Fibroblast of lung (primary cell): ENCODE data around the gene SCIN. TPM values are rescaled to one million over a fixed set of nuclear protein-coding genes. Genes with fewer than 3 reads are reported as not detected.

Experiments used
- DNase-seq, 2 donors: peaks; one replicate each; pipeline versions ENCODE4 v3.0.0 to v3.0.0-alpha.2; 2010; ENCODE audit warnings: low read depth in 2 of 2
- H2AFZ ChIP-seq: 2 replicates; pipeline ENCODE4 v1.5.1; 2012; ENCODE audit warnings: low read length, control low read depth, inconsistent platforms
- H3K27ac ChIP-seq: 2 replicates; pipeline ENCODE4 v1.5.1; 2011; ENCODE audit warnings: low read length, control low read depth; ENCODE audit not compliant: insufficient read depth
- H3K27me3 ChIP-seq: 2 replicates; pipeline ENCODE4 v1.5.1; 2011; ENCODE audit warnings: mild to moderate bottlenecking, low read length; ENCODE audit not compliant: control insufficient read depth, insufficient read depth
- H3K36me3 ChIP-seq: 2 replicates; pipeline ENCODE4 v1.5.1; 2011; ENCODE audit warnings: low read length; ENCODE audit not compliant: control insufficient read depth, insufficient read depth
- H3K4me1 ChIP-seq: 2 replicates; pipeline ENCODE4 v1.5.1; 2011; ENCODE audit warnings: low read length; ENCODE audit not compliant: control insufficient read depth, insufficient read depth; ENCODE audit errors: extremely low read depth
- H3K4me2 ChIP-seq: 2 replicates; pipeline ENCODE4 v1.5.1; 2011; ENCODE audit warnings: low read length, control low read depth; ENCODE audit not compliant: insufficient read depth; ENCODE audit errors: extremely low read depth
- H3K4me3 ChIP-seq, 4 experiments: fragments of 200-600 bp in 1 of 4; sonication (generic) in 1 of 4; replicated peaks in 1 of 4; 2 replicates each; pipeline ENCODE4 v1.5.1; 2011 to 2016; ENCODE audit warnings: low read length in 4 of 4, low read depth in 3 of 4, mild to moderate bottlenecking in 3 of 4, control low read depth in 2 of 4, inconsistent platforms in 1 of 4, mixed read lengths in 1 of 4; ENCODE audit not compliant: insufficient read depth in 1 of 4; ENCODE audit errors: control extremely low read depth in 1 of 4
- H3K79me2 ChIP-seq: 2 replicates; pipeline ENCODE4 v1.5.1; 2012; ENCODE audit warnings: mild to moderate bottlenecking, low read length, inconsistent platforms; ENCODE audit not compliant: control insufficient read depth, insufficient read depth
- H3K9ac ChIP-seq: 2 replicates; pipeline ENCODE4 v1.5.1; 2011; ENCODE audit warnings: mild to moderate bottlenecking, low read length, control low read depth; ENCODE audit not compliant: insufficient read depth
- H3K9me3 ChIP-seq: 2 replicates; pipeline ENCODE4 v1.5.1; 2012; ENCODE audit warnings: low read depth, low read length; ENCODE audit not compliant: control insufficient read depth, insufficient read depth
- H4K20me1 ChIP-seq: 2 replicates; pipeline ENCODE4 v1.5.1; 2011; ENCODE audit warnings: low read length; ENCODE audit not compliant: control insufficient read depth, insufficient read depth; ENCODE audit errors: extremely low read depth
- EZH2 ChIP-seq: IDR thresholded peaks from 2 replicates; pipeline ENCODE4 v1.5.1; 2012; ENCODE audit warnings: low read length, control low read depth, mild to moderate bottlenecking; ENCODE audit errors: missing control alignments
- polyA plus RNA-seq, 2 donors: library from polyadenylated mRNA; depleted of rRNA in 1 of 2; stranded (reverse) in 1 of 2; unstranded in 1 of 2; fragments of >200 nt; gene quantifications; 2 replicates each; pipeline ENCODE4 v1.2.1, GENCODE V29; 2011 to 2012; ENCODE audit warnings: missing spikeins in 1 of 2
- total RNA-seq: library from RNA; depleted of rRNA; stranded (reverse); fragments of >200 nt; gene quantifications from 2 replicates; pipeline ENCODE4 v1.2.1, GENCODE V29; 2014
- TF ChIP-seq, protein P1 (sequence below), 2 donors: IDR thresholded peaks in 1 of 2; conservative IDR thresholded peaks in 1 of 2; 1 replicate in 1 of 2; 2 replicates in 1 of 2; pipeline ENCODE4 v1.5.1; 2011 to 2012; ENCODE audit warnings: low read length in 2 of 2, control low read depth in 1 of 2, inconsistent platforms in 1 of 2, low read depth in 1 of 2, mild to moderate bottlenecking in 1 of 2

Gene SCIN
- total and polyA plus RNA-seq, 2 donors (not counting 1 experiment from before 2014, with no cell fraction given): 0.08 to 0.17 TPM

DNA sequence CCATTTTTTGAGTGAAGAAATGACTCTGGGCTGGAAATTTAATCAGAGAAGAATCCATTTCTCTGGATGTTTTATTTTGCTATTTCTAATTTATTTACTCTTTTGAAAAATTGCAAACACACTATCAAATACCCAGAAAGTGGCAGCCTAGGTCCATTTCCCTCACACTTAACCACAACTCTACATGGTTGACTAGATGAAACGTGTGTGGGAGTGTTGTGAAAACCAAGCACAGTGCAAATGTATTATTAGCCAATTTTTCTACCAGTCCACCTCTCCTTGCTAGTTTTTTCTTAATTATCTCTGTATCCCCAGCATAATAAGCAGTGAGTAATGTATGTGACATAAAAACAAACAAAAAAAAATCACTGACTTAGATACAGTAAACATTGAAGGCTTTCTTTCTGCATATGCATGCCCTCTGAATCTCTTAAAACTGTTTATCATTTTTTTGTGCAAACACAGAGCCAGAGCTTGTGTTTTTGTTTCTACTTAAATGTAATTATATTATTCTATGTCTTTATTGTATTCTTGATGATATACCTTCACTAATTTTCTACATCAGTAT lies 30.9 kb downstream of the SCIN start:
- no peak for DNase-seq
- H3K36me3 ChIP-seq: no peaks in the 10 kb centered on the region
- TF ChIP-seq, protein P1, sequence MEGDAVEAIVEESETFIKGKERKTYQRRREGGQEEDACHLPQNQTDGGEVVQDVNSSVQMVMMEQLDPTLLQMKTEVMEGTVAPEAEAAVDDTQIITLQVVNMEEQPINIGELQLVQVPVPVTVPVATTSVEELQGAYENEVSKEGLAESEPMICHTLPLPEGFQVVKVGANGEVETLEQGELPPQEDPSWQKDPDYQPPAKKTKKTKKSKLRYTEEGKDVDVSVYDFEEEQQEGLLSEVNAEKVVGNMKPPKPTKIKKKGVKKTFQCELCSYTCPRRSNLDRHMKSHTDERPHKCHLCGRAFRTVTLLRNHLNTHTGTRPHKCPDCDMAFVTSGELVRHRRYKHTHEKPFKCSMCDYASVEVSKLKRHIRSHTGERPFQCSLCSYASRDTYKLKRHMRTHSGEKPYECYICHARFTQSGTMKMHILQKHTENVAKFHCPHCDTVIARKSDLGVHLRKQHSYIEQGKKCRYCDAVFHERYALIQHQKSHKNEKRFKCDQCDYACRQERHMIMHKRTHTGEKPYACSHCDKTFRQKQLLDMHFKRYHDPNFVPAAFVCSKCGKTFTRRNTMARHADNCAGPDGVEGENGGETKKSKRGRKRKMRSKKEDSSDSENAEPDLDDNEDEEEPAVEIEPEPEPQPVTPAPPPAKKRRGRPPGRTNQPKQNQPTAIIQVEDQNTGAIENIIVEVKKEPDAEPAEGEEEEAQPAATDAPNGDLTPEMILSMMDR (conservative IDR thresholded peaks at IDR 0.05 in 1 of 2, IDR thresholded peaks at IDR 0.05 in 1 of 2; ENCODE audit: low read depth in 1 of 2, low read length in 2 of 2): no peak
- no peak for TF ChIP-seq EZH2
- no peaks in the 10 kb centered on the region for H4K20me1 ChIP-seq
- no peaks in the 10 kb centered on the region for H3K27me3 ChIP-seq
- H2AFZ ChIP-seq: no peak overlapping the region
- no peak overlapping the region for H3K4me3 ChIP-seq
- H3K9ac ChIP-seq: no peak overlapping the region
- no peak overlapping the region for H3K4me2 ChIP-seq
- H3K79me2 ChIP-seq: no peaks in the 10 kb centered on the region
- H3K4me1 ChIP-seq: no peaks in the 10 kb centered on the region
- H3K27ac ChIP-seq: no peak overlapping the region
- no peaks in the 10 kb centered on the region for H3K9me3 ChIP-seq

DNA sequence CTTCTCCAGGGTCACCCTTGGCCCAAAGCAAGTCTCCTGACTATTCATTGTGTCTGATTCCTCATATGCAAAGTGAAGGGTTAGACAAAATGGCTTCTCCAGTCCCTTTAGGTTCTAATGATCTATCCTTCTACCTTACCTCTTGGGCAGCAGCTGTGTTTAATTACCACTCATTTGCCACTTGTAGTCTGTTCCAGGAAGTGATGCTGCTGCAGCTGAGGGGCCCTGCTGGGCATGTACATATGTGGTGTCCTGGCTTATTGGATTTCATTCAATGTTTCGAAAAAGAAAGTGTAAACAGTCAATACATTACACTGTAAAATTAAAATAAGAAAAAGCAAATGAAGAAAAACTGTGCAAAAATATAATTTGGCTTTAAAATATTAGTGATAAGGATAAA lies 36.6 kb downstream of the SCIN start:
- H3K4me3 ChIP-seq: no peak overlapping the region
- no peaks in the 10 kb centered on the region for H3K79me2 ChIP-seq
- no peak overlapping the region for H2AFZ ChIP-seq
- no peak overlapping the region for H3K27ac ChIP-seq
- no peaks in the 10 kb centered on the region for H4K20me1 ChIP-seq
- H3K9ac ChIP-seq: no peak overlapping the region
- no peak for DNase-seq
- H3K4me1 ChIP-seq: no peaks in the 10 kb centered on the region
- TF ChIP-seq, protein P1 (conservative IDR thresholded peaks at IDR 0.05 in 1 of 2, IDR thresholded peaks at IDR 0.05 in 1 of 2; ENCODE audit: low read depth in 1 of 2, low read length in 2 of 2): no peak
- TF ChIP-seq EZH2: no peak
- H3K4me2 ChIP-seq: no peak overlapping the region
- H3K36me3 ChIP-seq: no peaks in the 10 kb centered on the region
- H3K9me3 ChIP-seq: no peaks in the 10 kb centered on the region
- no peaks in the 10 kb centered on the region for H3K27me3 ChIP-seq

DNA sequence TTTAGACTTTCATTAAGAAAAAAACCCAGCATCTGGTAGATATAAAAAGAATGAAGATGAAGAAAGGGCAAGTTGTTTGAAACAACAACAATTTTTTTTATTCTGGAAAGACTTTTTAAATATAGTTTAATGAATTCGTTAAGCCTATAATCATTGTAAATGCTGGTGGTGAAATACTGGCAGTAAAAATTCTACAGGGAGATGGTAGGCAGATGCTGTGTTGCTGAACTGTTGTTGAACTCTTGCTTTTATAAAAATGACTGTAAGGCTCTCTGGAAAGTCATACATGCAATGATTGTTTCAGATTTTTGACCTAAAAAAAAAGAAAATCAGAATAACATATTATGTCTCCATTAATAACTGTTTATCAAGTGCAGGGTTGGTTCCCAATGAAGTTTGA lies 39.0 kb downstream of the SCIN start:
- no peaks in the 10 kb centered on the region for H4K20me1 ChIP-seq
- H3K27ac ChIP-seq: no peak overlapping the region
- DNase-seq: no peak
- TF ChIP-seq, protein P1 (conservative IDR thresholded peaks at IDR 0.05 in 1 of 2, IDR thresholded peaks at IDR 0.05 in 1 of 2; ENCODE audit: low read depth in 1 of 2, low read length in 2 of 2): no peak
- no peaks in the 10 kb centered on the region for H3K36me3 ChIP-seq
- H2AFZ ChIP-seq: no peak overlapping the region
- no peaks in the 10 kb centered on the region for H3K79me2 ChIP-seq
- H3K27me3 ChIP-seq: no peaks in the 10 kb centered on the region
- H3K4me2 ChIP-seq: no peak overlapping the region
- no peaks in the 10 kb centered on the region for H3K4me1 ChIP-seq
- no peaks in the 10 kb centered on the region for H3K9me3 ChIP-seq
- H3K9ac ChIP-seq: no peak overlapping the region
- no peak overlapping the region for H3K4me3 ChIP-seq
